ENCODE data around the gene AADACL3. TPM values are rescaled to one million over a fixed set of nuclear protein-coding genes. Genes with fewer than 3 reads are reported as not detected.

AADACL3 gene
- total RNA-seq, 1 donor from 2014 or later, result not detected

DNA sequence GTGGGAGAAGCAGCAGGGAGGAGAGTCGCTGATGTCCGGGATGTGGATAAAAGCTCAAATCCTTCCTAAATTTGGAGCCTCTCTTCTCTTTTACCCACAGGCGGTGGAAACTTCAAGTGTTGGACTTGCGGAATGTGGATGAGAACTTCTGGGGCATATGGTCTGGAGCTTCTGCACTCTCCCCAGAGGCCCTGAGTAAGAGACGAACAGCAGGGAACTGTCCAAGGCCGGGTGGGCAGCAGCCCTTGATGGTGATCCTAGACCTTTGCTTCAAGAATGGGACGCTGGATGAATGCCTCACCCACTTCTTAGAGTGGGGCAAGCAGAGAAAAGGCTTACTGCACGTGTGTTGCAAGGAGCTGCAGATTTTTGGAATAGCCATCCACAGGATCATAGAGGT is 59.5 kb downstream of the AADACL3 start:
- no peak for FAIRE-seq
- Histone ChIP-seq H3K36me3 (ENCODE audit: control insufficient read depth, insufficient read depth, low read length) (no peaks in the 10 kb centered on the region), H3K4me3 (ENCODE audit: low read depth, low read length) (no peak overlapping the region), H3K27me3 (ENCODE audit: control insufficient read depth, insufficient read depth, low read length) (no peaks in the 10 kb centered on the region)
- TF ChIP-seq, protein P1, sequence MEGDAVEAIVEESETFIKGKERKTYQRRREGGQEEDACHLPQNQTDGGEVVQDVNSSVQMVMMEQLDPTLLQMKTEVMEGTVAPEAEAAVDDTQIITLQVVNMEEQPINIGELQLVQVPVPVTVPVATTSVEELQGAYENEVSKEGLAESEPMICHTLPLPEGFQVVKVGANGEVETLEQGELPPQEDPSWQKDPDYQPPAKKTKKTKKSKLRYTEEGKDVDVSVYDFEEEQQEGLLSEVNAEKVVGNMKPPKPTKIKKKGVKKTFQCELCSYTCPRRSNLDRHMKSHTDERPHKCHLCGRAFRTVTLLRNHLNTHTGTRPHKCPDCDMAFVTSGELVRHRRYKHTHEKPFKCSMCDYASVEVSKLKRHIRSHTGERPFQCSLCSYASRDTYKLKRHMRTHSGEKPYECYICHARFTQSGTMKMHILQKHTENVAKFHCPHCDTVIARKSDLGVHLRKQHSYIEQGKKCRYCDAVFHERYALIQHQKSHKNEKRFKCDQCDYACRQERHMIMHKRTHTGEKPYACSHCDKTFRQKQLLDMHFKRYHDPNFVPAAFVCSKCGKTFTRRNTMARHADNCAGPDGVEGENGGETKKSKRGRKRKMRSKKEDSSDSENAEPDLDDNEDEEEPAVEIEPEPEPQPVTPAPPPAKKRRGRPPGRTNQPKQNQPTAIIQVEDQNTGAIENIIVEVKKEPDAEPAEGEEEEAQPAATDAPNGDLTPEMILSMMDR (IDR thresholded peaks at IDR 0.05; ENCODE audit: insufficient read depth, low read length, severe bottlenecking), result no peak
- DNase-seq (ENCODE audit: low read depth), result no peak

DNA sequence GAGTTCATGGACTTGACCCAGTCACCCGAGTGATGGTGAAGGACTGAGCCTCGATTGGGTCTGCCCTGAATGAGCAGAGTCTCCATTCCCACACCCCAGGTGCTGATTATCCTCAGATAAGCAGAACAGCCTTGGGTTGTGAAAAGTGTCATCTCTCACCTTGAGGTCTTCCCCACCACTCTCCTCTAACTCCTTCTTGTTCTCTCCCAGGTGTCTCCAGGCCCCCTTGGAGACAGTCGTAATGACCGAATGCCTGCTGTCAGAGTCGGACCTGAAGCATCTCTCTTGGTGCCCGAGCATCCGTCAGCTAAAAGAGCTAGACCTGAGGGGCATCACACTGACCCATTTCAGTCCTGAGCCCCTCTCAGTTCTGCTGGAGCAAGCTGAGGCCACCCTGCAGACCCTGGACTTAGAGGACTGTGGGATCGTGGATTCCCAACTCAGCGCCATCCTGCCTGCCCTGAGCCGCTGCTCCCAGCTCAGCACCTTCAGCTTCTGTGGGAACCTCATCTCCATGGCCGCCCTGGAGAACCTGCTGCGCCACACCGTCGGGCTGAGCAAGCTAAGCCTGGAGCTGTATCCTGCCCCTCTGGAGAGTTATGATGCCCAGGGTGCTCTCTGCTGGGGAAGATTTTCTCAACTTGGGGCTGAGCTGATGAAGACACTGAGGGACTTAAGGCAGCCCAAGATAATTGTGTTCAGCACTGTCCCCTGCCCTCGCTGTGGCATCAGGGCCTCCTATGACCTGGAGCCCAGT is 61.1 kb downstream of the AADACL3 start:
- DNase-seq (ENCODE audit: low read depth), result no peak
- Histone ChIP-seq H3K4me3 (ENCODE audit: low read depth, low read length) (no peak overlapping the region), H3K36me3 (ENCODE audit: control insufficient read depth, insufficient read depth, low read length) (no peaks in the 10 kb centered on the region), H3K27me3 (ENCODE audit: control insufficient read depth, insufficient read depth, low read length) (no peaks in the 10 kb centered on the region)
- no peak for FAIRE-seq
- TF ChIP-seq, protein P1 (IDR thresholded peaks at IDR 0.05; ENCODE audit: insufficient read depth, low read length, severe bottlenecking), result no peak

Other genes starting within 250 kb of the AADACL3 start
- gene DHRS3, start 97.9 kb upstream of the AADACL3 start, total RNA-seq, result 29.3 and 63.7 TPM in 2 replicates
- gene AADACL4, start 72.0 kb upstream of the AADACL3 start, total RNA-seq, result not detected in 2 replicates
- not detected in 2 replicates for gene CFAP107, start 30.1 kb downstream of the AADACL3 start, total RNA-seq
- not detected in 2 replicates for gene PRAMEF12, start 57.6 kb downstream of the AADACL3 start, total RNA-seq
- gene PRAMEF1, start 75.3 kb downstream of the AADACL3 start, total RNA-seq, result not detected in 2 replicates
- not detected in 2 replicates for gene PRAMEF11, start 115.3 kb downstream of the AADACL3 start, total RNA-seq
- not detected in 2 replicates for gene HNRNPCL1, start 132.6 kb downstream of the AADACL3 start, total RNA-seq
- not detected in 2 replicates for gene PRAMEF2, start 141.0 kb downstream of the AADACL3 start, total RNA-seq
- gene PRAMEF4, start 170.1 kb downstream of the AADACL3 start, total RNA-seq, result not detected in 2 replicates
- not detected in 2 replicates for gene PRAMEF10, start 182.2 kb downstream of the AADACL3 start, total RNA-seq
- gene PRAMEF7, start 200.5 kb downstream of the AADACL3 start, total RNA-seq, result not detected in 2 replicates
- gene PRAMEF6, start 231.5 kb downstream of the AADACL3 start, total RNA-seq, result not detected in 2 replicates

Data from bronchial epithelial cell (primary cell).